H1 (cell line): ENCODE results near the gene BCO2. TPM values are rescaled to one million over a fixed set of nuclear protein-coding genes. Genes with fewer than 3 reads are reported as not detected.

Experiments
- EZH2 ChIP-seq: fragments of 200-600 bp; sonication (generic); IDR thresholded peaks from 2 replicates; pipeline ENCODE4 v1.7.1; 2012; ENCODE audit warnings: low read depth, mild to moderate bottlenecking, moderate library complexity, low read length, inconsistent platforms; ENCODE audit not compliant: severe bottlenecking
- polyA plus RNA-seq, 7 experiments: library from polyadenylated mRNA; depleted of rRNA in 3 of 7; stranded (reverse) in 5 of 7; unstranded in 2 of 7; fragments of >200 nt in 5 of 7; fragments of 200-250 nt in 2 of 7; gene quantifications; 1 replicate in 5 of 7; 2 replicates in 1 of 7; 4 replicates in 1 of 7; pipeline versions ENCODE4 v1.2.1 to v1.2.3, GENCODE V29; 2011 to 2013; ENCODE audit warnings: missing spikeins in 2 of 7, mixed read lengths in 2 of 7
- total RNA-seq: library from RNA; stranded (reverse); fragmentation: NEBNext Ultra II Directional; extraction: Animal tissue kit (Norgen Biotek cat#: 25700); gene quantifications from 2 replicates; pipeline ENCODE4 v1.2.1, GENCODE V29; 2021
- TF ChIP-seq, protein P1 (sequence below), 3 experiments: IDR thresholded peaks; 1 replicate in 2 of 3; 2 replicates in 1 of 3; pipeline versions ENCODE4 v1.5.1 to v1.6.1; 2011; ENCODE audit warnings: low read length in 3 of 3, mild to moderate bottlenecking in 3 of 3, inconsistent platforms in 2 of 3, low read depth in 1 of 3, moderate library complexity in 1 of 3; ENCODE audit not compliant: insufficient read depth in 1 of 3; ENCODE audit errors: control extremely low read depth in 1 of 3

BCO2 gene
- total and polyA plus RNA-seq, 2 of the 8 experiments (the other 6 are each of a cell fraction or from before 2014, with no cell fraction given), result 0.42 to 0.82 TPM

DNA sequence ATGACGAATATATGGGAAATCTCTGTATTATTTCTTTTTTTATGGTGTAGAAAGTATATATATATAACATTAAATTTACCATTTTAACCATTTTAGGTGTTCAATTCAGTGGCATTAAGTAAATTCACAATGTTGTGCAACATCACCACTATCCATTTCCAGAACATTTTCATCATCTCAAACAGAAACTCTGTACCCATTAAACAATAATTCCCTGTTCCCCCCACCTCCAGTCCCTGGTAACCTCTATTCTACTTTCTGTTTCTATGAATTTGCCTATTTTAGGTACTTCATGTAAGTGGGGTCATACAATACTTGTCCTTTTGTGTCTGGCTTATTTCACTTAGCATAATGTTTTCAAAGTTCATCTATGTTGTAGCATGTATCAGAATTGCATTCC is 35.6 kb downstream of the BCO2 start (continued):
- TF ChIP-seq EZH2, result no peak
- TF ChIP-seq, protein P1, sequence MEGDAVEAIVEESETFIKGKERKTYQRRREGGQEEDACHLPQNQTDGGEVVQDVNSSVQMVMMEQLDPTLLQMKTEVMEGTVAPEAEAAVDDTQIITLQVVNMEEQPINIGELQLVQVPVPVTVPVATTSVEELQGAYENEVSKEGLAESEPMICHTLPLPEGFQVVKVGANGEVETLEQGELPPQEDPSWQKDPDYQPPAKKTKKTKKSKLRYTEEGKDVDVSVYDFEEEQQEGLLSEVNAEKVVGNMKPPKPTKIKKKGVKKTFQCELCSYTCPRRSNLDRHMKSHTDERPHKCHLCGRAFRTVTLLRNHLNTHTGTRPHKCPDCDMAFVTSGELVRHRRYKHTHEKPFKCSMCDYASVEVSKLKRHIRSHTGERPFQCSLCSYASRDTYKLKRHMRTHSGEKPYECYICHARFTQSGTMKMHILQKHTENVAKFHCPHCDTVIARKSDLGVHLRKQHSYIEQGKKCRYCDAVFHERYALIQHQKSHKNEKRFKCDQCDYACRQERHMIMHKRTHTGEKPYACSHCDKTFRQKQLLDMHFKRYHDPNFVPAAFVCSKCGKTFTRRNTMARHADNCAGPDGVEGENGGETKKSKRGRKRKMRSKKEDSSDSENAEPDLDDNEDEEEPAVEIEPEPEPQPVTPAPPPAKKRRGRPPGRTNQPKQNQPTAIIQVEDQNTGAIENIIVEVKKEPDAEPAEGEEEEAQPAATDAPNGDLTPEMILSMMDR (IDR thresholded peaks at IDR 0.05; ENCODE audit: control extremely low read depth in 1 of 3, insufficient read depth in 1 of 3, low read depth in 1 of 3, low read length in 3 of 3), result no peak
- TF ChIP-seq, all 59 proteins: peak for 0
